Ascending aorta (tissue), 2 donors: ENCODE data around the gene COLQ. TPM values are rescaled to one million over a fixed set of nuclear protein-coding genes. Genes with fewer than 3 reads are reported as not detected.

Experiments used
- DNase-seq, 2 donors: peaks; one replicate each; pipeline ENCODE4 v3.0.0-alpha.2; 2019; ENCODE audit warnings: low spot score in 2 of 2
- H3K27ac ChIP-seq, 2 donors: fragments of 200-600 bp; sonication (generic); one replicate each; pipeline ENCODE4 v1.5.1; 2016 to 2017; ENCODE audit warnings: mild to moderate bottlenecking in 1 of 2
- H3K27me3 ChIP-seq: fragments of 200-600 bp; sonication (generic); one replicate; pipeline ENCODE4 v1.5.1; 2017
- H3K36me3 ChIP-seq, 2 donors: fragments of 200-600 bp; sonication (generic); one replicate each; pipeline ENCODE4 v1.5.1; 2016
- H3K4me1 ChIP-seq, 2 donors: fragments of 200-600 bp; sonication (generic); one replicate each; pipeline ENCODE4 v1.5.1; 2016 to 2017; ENCODE audit warnings: mild to moderate bottlenecking in 1 of 2
- H3K4me3 ChIP-seq, 2 donors: fragments of 200-600 bp; sonication (generic); one replicate each; pipeline ENCODE4 v1.5.1; 2016 to 2017; ENCODE audit warnings: mild to moderate bottlenecking in 1 of 2
- H3K9me3 ChIP-seq, 2 donors: fragments of 200-600 bp; sonication (generic); one replicate each; pipeline ENCODE4 v1.5.1; 2016
- intact Hi-C: fragments of 100-400 bp; cut with DNase I; formaldehyde crosslinking; loops from one replicate; pipeline ENCODE4 v1.15.1; 2023
- total RNA-seq: library from RNA; depleted of rRNA; stranded (reverse); fragments of >200 nt; gene quantifications from one replicate; pipeline ENCODE4 v1.1.0, GENCODE V29; 2016
- TF ChIP-seq, protein P1 (sequence below), 3 experiments: fragments of 200-600 bp in 2 of 3; fragments of 450-650 bp in 1 of 3; sonication (generic) in 2 of 3; IDR thresholded peaks; one replicate each; pipeline ENCODE4 v1.5.1; 2016 to 2019; ENCODE audit warnings: antibody characterized with exemption in 3 of 3, mild to moderate bottlenecking in 1 of 3, moderate library complexity in 1 of 3

The COLQ gene
- total RNA-seq, 1 donor from 2014 or later, result 4.6 TPM

DNA sequence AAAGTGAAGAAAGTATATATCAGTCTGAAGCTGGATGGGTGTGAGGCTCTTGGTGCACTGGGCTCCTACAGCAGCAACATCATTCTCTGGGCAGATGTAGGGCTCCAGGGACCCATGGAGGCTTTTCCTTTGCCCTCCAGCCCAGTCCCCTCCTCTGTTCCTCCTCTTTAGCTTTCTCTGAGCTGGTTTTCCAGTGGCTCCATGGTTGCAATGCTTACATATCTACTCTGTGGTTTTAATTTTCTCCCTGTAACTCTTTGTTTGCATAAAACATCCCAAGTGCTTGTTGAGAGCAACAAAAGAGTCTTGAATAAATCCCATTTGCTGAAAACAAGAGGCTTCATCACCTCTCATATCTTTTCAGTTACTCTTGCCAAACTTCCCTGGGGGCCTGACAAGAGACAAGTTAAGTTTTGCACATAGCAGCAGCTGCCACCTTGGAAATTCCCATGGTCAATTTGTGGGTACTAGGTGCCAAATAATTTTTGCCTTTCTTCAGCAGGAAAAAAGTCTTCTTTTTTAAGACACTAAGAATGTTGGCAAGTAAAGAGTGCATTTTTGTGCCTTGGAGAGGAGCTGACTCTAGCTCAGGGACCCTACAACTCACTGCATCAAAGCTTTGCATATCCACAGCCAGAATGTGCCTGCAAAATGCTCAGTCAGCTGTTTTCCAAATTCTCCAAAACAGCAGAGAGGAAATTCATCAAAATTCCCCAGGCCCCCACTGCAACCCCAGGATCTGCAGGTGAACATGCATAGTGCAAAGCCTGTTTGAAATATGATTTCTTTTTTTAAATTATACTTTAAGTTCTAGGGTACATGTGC, 41.9 kb downstream of the COLQ start:
- Histone ChIP-seq H3K27ac (no peak overlapping the region), H3K27me3 (no peaks in the 10 kb centered on the region), H3K4me3 (no peak overlapping the region), H3K9me3 (no peaks in the 10 kb centered on the region), H3K4me1 (no peaks in the 10 kb centered on the region), H3K36me3 (no peaks in the 10 kb centered on the region)
- TF ChIP-seq, protein P1, sequence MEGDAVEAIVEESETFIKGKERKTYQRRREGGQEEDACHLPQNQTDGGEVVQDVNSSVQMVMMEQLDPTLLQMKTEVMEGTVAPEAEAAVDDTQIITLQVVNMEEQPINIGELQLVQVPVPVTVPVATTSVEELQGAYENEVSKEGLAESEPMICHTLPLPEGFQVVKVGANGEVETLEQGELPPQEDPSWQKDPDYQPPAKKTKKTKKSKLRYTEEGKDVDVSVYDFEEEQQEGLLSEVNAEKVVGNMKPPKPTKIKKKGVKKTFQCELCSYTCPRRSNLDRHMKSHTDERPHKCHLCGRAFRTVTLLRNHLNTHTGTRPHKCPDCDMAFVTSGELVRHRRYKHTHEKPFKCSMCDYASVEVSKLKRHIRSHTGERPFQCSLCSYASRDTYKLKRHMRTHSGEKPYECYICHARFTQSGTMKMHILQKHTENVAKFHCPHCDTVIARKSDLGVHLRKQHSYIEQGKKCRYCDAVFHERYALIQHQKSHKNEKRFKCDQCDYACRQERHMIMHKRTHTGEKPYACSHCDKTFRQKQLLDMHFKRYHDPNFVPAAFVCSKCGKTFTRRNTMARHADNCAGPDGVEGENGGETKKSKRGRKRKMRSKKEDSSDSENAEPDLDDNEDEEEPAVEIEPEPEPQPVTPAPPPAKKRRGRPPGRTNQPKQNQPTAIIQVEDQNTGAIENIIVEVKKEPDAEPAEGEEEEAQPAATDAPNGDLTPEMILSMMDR (IDR thresholded peaks at IDR 0.05), result no peak
- no peak for DNase-seq
- intact Hi-C loops, result no loop called here

DNA sequence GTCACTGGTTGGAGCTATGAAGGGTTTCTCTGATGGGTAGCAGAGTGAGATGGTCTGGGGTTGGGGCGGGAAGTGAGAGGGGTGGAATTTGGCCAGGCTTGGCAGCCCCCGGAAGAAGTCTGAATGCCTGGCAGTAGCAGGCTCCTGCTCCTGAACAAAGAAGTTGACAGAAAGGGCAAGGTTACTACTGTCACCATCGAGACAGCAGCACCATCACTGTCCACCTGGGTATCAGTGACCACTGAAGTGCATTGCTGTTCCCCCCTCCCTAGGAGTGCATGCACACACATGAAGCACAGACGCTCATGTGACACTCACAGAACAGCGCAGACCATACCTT, 42.9 kb downstream of the COLQ start:
- DNase-seq, result no peak
- Histone ChIP-seq H3K36me3 (no peaks in the 10 kb centered on the region), H3K27ac (no peak overlapping the region), H3K4me3 (no peak overlapping the region), H3K4me1 (no peaks in the 10 kb centered on the region), H3K9me3 (no peaks in the 10 kb centered on the region), H3K27me3 (no peaks in the 10 kb centered on the region)
- TF ChIP-seq, protein P1 (IDR thresholded peaks at IDR 0.05), result no peak
- intact Hi-C loops, result no loop called here

DNA sequence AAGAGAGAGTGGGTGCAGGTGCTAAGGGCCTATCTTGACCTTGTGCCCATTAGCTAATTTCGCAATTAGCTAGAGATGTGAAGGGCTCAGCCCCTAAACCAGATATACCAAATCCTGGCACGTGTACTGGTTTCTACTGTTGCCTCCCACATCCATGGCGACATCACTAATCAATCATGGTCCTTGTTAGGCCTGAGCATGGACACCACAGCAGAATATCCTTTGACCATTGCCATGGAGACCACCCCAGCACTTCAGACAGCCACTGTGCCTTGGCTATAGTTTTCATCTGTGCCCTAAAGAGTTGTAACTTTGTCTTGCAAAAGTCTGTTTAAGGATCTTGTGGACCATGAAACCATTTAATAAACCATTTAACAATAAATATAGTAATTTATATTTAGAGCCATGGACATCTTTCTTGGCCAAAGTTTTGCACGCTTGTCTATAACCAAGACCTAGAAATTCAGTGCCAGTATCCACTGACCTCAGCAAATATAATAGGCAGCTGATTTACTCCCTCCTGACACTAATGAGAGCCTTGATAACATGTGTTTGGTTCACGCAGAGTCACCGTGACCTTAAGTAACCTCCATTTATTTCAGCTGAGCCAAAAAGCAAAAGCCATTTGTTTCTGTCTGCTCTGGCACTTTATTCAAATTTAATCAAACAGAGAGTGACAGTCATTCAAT, 43.4 kb downstream of the COLQ start:
- DNase-seq, result no peak
- no peaks in the 10 kb centered on the region for H3K27me3 ChIP-seq
- no peaks in the 10 kb centered on the region for H3K36me3 ChIP-seq
- TF ChIP-seq, protein P1 (IDR thresholded peaks at IDR 0.05), result no peak
- H3K9me3 ChIP-seq, result no peaks in the 10 kb centered on the region
- H3K27ac ChIP-seq, result no peak overlapping the region
- H3K4me3 ChIP-seq, result no peak overlapping the region
- intact Hi-C loops, result no loop called here
- H3K4me1 ChIP-seq, result no peaks in the 10 kb centered on the region

DNA sequence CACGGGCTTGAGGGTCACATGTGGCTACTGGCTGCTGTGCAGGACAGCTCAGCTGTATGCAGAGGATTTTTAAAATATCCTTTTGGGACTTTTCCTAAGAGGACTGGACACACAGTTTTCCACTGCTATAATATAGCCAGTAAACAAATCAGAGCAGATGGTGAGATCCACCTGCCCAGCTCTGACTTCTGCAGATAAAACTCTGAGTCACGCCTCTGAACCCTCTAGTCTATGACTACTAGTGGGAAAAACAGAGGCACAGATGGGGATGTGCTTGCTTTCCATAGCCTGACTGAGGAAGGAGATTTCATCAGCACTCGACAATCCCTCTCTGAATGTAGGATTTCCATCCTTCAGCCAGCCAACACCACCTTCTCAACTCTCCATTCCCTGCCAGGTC, 45.1 kb downstream of the COLQ start:
- Histone ChIP-seq H3K36me3 (no peaks in the 10 kb centered on the region), H3K4me1 (no peaks in the 10 kb centered on the region), H3K9me3 (no peaks in the 10 kb centered on the region), H3K27me3 (no peaks in the 10 kb centered on the region), H3K27ac (no peak overlapping the region), H3K4me3 (no peak overlapping the region)
- intact Hi-C loops, result no loop called here
- DNase-seq, result no peak
- TF ChIP-seq, protein P1 (IDR thresholded peaks at IDR 0.05), result no peak

DNA sequence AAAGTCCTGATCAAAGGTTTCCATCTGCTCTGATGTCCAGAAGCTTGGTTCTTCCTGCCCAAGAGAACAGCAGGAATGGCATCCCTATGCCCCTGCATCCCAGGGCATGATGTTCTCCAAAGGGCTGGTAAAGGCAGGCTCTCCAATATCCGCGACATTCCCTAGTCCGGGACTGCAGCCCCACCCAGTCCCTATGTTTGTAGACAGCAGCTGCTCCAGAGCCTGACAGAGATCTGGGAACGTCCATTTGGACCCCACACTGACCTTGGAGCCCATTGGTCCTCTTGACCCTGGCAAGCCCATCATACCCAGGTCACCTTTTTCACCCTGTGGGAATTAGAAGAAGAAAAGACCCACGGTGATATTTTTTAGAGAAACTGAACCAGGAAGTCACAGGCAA, 46.3 kb downstream of the COLQ start:
- Histone ChIP-seq H3K27me3 (no peaks in the 10 kb centered on the region), H3K36me3 (no peaks in the 10 kb centered on the region), H3K4me3 (no peak overlapping the region), H3K27ac (no peak overlapping the region), H3K4me1 (no peaks in the 10 kb centered on the region), H3K9me3 (no peaks in the 10 kb centered on the region)
- TF ChIP-seq, protein P1 (IDR thresholded peaks at IDR 0.05), result no peak
- DNase-seq, result no peak
- intact Hi-C loops, result no loop called here
